ENCODE data around the gene NKX1-2. TPM values are rescaled to one million over a fixed set of nuclear protein-coding genes. Genes with fewer than 3 reads are reported as not detected.

The NKX1-2 gene
- total RNA-seq, 4 donors from 2014 or later = 0.78 to 2.4 (median 1.3) TPM

DNA sequence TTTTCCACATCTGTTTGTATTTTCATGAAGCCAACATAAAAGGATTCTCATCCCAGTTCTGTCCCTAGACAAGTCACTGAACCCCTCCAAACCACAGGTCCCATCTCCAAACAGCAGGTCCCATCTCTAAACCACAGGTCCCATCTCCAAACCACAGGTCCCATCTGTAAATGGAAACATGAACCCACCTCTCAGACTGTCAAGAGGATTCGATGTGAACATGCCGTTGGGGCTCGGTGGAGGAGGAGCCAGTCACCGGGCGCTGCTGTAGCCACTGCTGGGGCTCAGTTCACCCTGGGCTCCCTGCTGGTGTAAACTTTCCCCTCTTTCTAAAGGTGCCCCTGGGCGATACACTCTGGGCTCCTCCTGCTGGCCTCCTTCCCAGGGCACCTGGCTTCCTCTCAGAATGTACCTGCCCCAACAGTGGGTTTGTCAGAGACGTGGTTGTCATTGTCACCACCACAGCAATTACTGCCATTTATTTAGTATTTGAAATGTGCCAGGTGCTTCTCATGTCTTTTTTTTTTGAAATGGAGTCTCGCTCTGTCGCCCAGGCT is 24.8 kb upstream of the NKX1-2 start:
- no peak for DNase-seq (ENCODE audit: low spot score in 2 of 2)
- TF ChIP-seq POLR2A (IDR thresholded peaks at IDR 0.05) = no peak
- TF ChIP-seq, protein P1, sequence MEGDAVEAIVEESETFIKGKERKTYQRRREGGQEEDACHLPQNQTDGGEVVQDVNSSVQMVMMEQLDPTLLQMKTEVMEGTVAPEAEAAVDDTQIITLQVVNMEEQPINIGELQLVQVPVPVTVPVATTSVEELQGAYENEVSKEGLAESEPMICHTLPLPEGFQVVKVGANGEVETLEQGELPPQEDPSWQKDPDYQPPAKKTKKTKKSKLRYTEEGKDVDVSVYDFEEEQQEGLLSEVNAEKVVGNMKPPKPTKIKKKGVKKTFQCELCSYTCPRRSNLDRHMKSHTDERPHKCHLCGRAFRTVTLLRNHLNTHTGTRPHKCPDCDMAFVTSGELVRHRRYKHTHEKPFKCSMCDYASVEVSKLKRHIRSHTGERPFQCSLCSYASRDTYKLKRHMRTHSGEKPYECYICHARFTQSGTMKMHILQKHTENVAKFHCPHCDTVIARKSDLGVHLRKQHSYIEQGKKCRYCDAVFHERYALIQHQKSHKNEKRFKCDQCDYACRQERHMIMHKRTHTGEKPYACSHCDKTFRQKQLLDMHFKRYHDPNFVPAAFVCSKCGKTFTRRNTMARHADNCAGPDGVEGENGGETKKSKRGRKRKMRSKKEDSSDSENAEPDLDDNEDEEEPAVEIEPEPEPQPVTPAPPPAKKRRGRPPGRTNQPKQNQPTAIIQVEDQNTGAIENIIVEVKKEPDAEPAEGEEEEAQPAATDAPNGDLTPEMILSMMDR (IDR thresholded peaks at IDR 0.05) = no peak
- WGBS, 2 donors = 61 to 78% methylated on average over 9 of the region's 9 CpGs
- no peak overlapping the region for H3K4me3 ChIP-seq (ENCODE audit: low read depth, poor library complexity, severe bottlenecking)
- intact Hi-C loops (cut with DNase I; ENCODE audit: low total_unique reads) = no loop called here

DNA sequence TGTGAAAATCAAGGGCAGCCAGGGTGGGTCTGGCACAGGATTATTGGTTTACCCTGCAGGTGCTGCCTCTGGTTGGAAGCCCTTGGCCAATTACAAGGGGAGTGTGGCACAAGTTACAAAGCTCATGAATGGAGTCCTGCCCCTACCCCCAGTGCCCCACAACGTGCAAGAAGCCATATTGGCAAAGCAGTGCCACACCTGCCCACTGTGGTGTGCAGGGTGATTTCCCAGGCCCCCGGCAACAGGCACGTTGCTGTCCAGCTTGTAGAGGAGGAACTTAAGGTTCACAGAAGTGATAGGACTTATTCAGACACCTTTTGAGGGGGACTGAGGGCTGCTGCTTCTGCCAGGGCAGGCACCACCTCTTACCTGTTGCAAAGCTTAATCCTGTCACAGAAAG is 23.2 kb upstream of the NKX1-2 start:
- intact Hi-C loops (cut with DNase I; ENCODE audit: low total_unique reads) = no loop called here
- no peak for TF ChIP-seq POLR2A (IDR thresholded peaks at IDR 0.05)
- TF ChIP-seq, protein P1 (IDR thresholded peaks at IDR 0.05) = no peak
- DNase-seq (ENCODE audit: low spot score in 2 of 2) = no peak
- 72 to 76% methylated on average over 3 of the region's 3 CpGs for WGBS, 2 donors
- no peak overlapping the region for H3K4me3 ChIP-seq (ENCODE audit: low read depth, poor library complexity, severe bottlenecking)

DNA sequence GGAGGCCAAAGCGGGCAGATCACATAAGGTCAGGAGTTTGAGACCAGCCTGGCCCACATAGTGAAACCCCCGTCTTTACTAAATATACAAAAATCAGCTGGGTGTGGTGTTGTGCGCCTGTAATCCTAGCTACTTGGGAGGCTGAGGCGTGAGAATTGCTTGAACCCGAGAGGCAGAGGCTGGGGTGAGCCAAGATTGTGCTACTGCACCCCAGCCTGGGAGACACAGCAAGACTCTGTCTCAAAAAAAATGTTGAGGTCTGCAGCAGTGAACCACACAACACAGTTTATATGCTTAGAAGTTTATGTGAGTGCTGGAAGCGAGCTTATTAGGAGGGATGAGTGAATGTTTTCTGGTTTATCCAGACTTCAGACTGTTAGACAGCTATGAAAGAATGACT is 22.2 kb upstream of the NKX1-2 start:
- DNase-seq (ENCODE audit: low spot score in 2 of 2) = no peak
- no peak overlapping the region for H3K4me3 ChIP-seq (ENCODE audit: low read depth, poor library complexity, severe bottlenecking)
- WGBS, 2 donors = 88 to 92% methylated on average over 6 of the region's 6 CpGs
- intact Hi-C loops (cut with DNase I; ENCODE audit: low total_unique reads) = no loop called here
- TF ChIP-seq, protein P1 (IDR thresholded peaks at IDR 0.05) = no peak
- TF ChIP-seq POLR2A (IDR thresholded peaks at IDR 0.05) = no peak

DNA sequence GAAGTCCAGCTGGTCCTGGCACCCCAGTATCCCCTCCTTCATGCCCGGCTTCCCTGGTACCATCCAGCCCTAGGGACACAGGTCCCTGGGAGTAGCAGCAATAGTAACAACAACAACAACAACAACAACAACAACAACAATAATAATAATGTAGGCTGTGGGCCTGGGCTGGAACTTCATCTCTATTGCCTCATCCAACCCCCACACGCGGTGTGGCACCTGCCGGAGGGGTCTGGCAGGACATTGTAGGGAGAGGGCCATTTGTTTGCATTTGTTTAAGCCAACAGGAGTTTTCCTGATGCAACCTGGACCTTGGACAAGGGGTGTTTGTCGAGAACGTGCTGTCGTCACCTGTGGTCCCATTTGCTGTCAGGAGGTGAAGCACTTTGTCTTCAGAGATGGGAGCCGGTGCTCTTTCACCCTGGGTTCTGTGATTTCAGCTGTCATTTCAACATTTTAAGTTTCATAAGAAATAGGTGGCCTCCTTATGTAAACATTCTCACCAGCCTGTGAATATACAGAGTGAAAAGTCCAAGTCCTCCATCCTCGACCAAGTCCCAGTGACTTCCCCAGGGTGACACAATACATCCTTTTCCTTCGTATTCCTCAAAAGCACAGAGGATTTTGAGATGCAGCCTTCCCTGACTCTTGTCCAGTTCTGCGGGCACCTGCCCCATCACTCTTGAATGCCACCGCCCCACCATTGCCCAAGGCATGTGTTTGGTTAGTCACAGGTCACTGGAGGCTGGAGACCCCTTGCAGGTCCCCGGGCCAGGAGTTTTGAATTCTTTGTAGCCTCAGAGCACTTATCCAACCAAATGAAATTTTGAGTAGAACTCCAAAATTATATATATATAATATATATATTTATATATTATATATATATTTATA is 21.0 kb upstream of the NKX1-2 start:
- WGBS, 2 donors = 93 to 95% methylated on average over 13 of the region's 13 CpGs
- intact Hi-C loops (cut with DNase I; ENCODE audit: low total_unique reads) = no loop called here
- H3K4me3 ChIP-seq (ENCODE audit: low read depth, poor library complexity, severe bottlenecking) = no peak overlapping the region
- DNase-seq (ENCODE audit: low spot score in 2 of 2) = no peak
- TF ChIP-seq, protein P1 (IDR thresholded peaks at IDR 0.05) = no peak
- TF ChIP-seq POLR2A (IDR thresholded peaks at IDR 0.05) = no peak

GRCh38 chr10:124469956-124470484 is 20.2 kb upstream of the NKX1-2 start:
- 80 to 86% methylated on average over 12 to 19 of the region's 20 CpGs for WGBS, 2 donors
- no peak for TF ChIP-seq POLR2A (IDR thresholded peaks at IDR 0.05)
- TF ChIP-seq, protein P1 (IDR thresholded peaks at IDR 0.05) = no peak
- H3K4me3 ChIP-seq (ENCODE audit: low read depth, poor library complexity, severe bottlenecking) = no peak overlapping the region
- intact Hi-C loops (cut with DNase I; ENCODE audit: low total_unique reads) = no loop called here
- no peak for DNase-seq (ENCODE audit: low spot score in 2 of 2)
